WTC11 (cell line): ENCODE results near the gene CNTN3. TPM values are rescaled to one million over a fixed set of nuclear protein-coding genes. Genes with fewer than 3 reads are reported as not detected.

ENCODE experiments used
- ATAC-seq: fragments of 200-7000 bp; cut with Tn5 transposase; 2 replicates; pipeline ENCODE4 v1.10.0; 2021; ENCODE audit warnings: mild to moderate bottlenecking, moderate library complexity
- CTCF ChIA-PET: fragments of 300-600 bp; sonication (Branson Sonifier 250); formaldehyde crosslinking; loops from one replicate; lab custom pipeline; 2021; ENCODE audit warnings: antibody characterized with exemption; lab: Charles Lee
- POLR2A ChIA-PET: fragments of 350-600 bp; sonication (Branson Sonifier 250); formaldehyde crosslinking; loops from one replicate; lab custom pipeline; 2021; ENCODE audit warnings: antibody characterized with exemption; lab: Charles Lee
- DNase-seq: peaks from one replicate; pipeline ENCODE4 v3.0.0; 2021; ENCODE audit warnings: low spot score
- H3K27ac Mint-ChIP-seq: 2 replicates; pipeline ENCODE4 v1.8.0; 2021; ENCODE audit warnings: mixed read lengths
- H3K27me3 Mint-ChIP-seq: 2 replicates; pipeline ENCODE4 v1.8.0; 2021; ENCODE audit warnings: low read depth, mild to moderate bottlenecking, moderate library complexity, mixed read lengths
- H3K36me3 Mint-ChIP-seq: 2 replicates; pipeline ENCODE4 v1.8.0; 2021; ENCODE audit warnings: mixed read lengths
- H3K4me1 Mint-ChIP-seq: 2 replicates; pipeline ENCODE4 v1.8.0; 2022; ENCODE audit warnings: mixed read lengths
- H3K4me3 Mint-ChIP-seq: 2 replicates; pipeline ENCODE4 v1.8.0; 2021; ENCODE audit warnings: mild to moderate bottlenecking, moderate library complexity, mixed read lengths
- H3K9me3 Mint-ChIP-seq: 2 replicates; pipeline ENCODE4 v1.8.0; 2021; ENCODE audit warnings: mixed read lengths
- ELF4 ChIP-seq: sonication (generic); formaldehyde crosslinking; IDR thresholded peaks from 2 replicates; pipeline ENCODE4 v1.8.1; 2022; ENCODE audit warnings: low read depth, mild to moderate bottlenecking, moderate library complexity, missing genetic modification reagents
- FOXK1 ChIP-seq: sonication (generic); formaldehyde crosslinking; IDR thresholded peaks from 2 replicates; pipeline ENCODE4 v1.8.0; 2022; ENCODE audit warnings: mild to moderate bottlenecking, moderate library complexity, missing genetic modification reagents
- JAZF1 ChIP-seq: fragments of 250-450 bp; sonication (Bioruptor Pico); IDR thresholded peaks from 2 replicates; pipeline ENCODE4 v1.9.0; 2021; ENCODE audit warnings: moderate library complexity, mild to moderate bottlenecking, inconsistent platforms
- NR2C2 ChIP-seq: sonication (generic); formaldehyde crosslinking; IDR thresholded peaks from 2 replicates; pipeline ENCODE4 v1.8.0; 2022; ENCODE audit warnings: mild to moderate bottlenecking, missing genetic modification reagents
- RORB ChIP-seq: fragments of 250-450 bp; sonication (Bioruptor Pico); IDR thresholded peaks from 2 replicates; pipeline ENCODE4 v1.9.0; 2021; ENCODE audit warnings: mild to moderate bottlenecking
- SMAD4 ChIP-seq: sonication (generic); formaldehyde crosslinking; IDR thresholded peaks from 2 replicates; pipeline ENCODE4 v1.8.0; 2022; ENCODE audit warnings: mild to moderate bottlenecking, missing genetic modification reagents
- ZNF219 ChIP-seq: sonication (generic); formaldehyde crosslinking; IDR thresholded peaks from 2 replicates; pipeline ENCODE4 v1.8.0; 2023; ENCODE audit warnings: missing genetic modification reagents, mild to moderate bottlenecking, borderline replicate concordance
- total RNA-seq: library from RNA; stranded (reverse); gene quantifications from 3 replicates; pipeline ENCODE4 v1.2.3, GENCODE V29; 2021
- TF ChIP-seq, protein P1 (sequence below): fragments of 250-450 bp; sonication (Bioruptor Pico); IDR thresholded peaks from 2 replicates; pipeline ENCODE4 v1.8.0; 2021; ENCODE audit warnings: mild to moderate bottlenecking
- TF ChIP-seq, protein P2 (sequence below): sonication (generic); formaldehyde crosslinking; conservative IDR thresholded peaks from 2 replicates; pipeline ENCODE4 v1.8.1; 2023; ENCODE audit warnings: mild to moderate bottlenecking, low read depth, missing genetic modification reagents, moderate library complexity
- TF ChIP-seq, protein P3 (sequence below): fragments of 200-600 bp; IDR thresholded peaks from 2 replicates; pipeline ENCODE4 v1.8.0; 2022; ENCODE audit warnings: antibody characterized with exemption
- TF ChIP-seq, protein P4 (sequence below): sonication (generic); formaldehyde crosslinking; IDR thresholded peaks from 2 replicates; pipeline ENCODE4 v1.8.1; 2022; ENCODE audit warnings: low read depth, missing genetic modification reagents, borderline replicate concordance
- TF ChIP-seq, protein P5 (sequence below): sonication (generic); formaldehyde crosslinking; IDR thresholded peaks from 2 replicates; pipeline ENCODE4 v1.8.0; 2022; ENCODE audit warnings: mild to moderate bottlenecking, missing genetic modification reagents
- TF ChIP-seq, protein P6 (sequence below): sonication (generic); formaldehyde crosslinking; IDR thresholded peaks from 2 replicates; pipeline ENCODE4 v1.8.0; 2022; ENCODE audit warnings: mild to moderate bottlenecking, missing genetic modification reagents
- TF ChIP-seq, protein P7 (sequence below): sonication (generic); formaldehyde crosslinking; IDR thresholded peaks from 2 replicates; pipeline ENCODE4 v1.8.0; 2022; ENCODE audit warnings: mild to moderate bottlenecking, missing genetic modification reagents
- TF ChIP-seq, protein P8 (sequence below): sonication (generic); formaldehyde crosslinking; IDR thresholded peaks from 2 replicates; pipeline ENCODE4 v1.8.1; 2023; ENCODE audit warnings: mild to moderate bottlenecking, moderate library complexity, missing genetic modification reagents
- TF ChIP-seq, protein P9 (sequence below): sonication (generic); formaldehyde crosslinking; IDR thresholded peaks from 2 replicates; pipeline ENCODE4 v1.8.0; 2023; ENCODE audit warnings: missing genetic modification reagents, mild to moderate bottlenecking, borderline replicate concordance

Gene CNTN3
- total RNA-seq, 1 experiment from 2014 or later = 0.17 TPM

DNA sequence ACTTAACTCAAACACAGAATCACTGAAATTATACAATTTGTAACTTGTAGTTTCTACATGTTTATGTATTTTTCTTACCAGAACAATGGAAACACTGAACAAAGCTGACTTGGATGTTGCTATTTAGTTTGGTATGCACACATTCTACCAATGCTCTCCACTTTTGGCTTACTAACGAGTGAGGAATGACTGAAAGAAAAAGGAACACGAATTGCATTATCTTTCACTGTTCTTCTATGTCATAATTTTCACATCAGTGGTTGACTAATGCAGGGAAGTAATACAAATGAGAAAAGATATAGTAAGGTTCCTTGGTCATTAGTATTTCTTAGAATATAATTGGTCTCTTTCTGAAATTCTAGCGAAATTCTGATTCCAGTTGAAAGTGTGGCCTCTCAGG lies 9.8 kb upstream of the CNTN3 start:
- ATAC-seq (no peak), DNase-seq (no peak)
- TF ChIP-seq, protein P1, sequence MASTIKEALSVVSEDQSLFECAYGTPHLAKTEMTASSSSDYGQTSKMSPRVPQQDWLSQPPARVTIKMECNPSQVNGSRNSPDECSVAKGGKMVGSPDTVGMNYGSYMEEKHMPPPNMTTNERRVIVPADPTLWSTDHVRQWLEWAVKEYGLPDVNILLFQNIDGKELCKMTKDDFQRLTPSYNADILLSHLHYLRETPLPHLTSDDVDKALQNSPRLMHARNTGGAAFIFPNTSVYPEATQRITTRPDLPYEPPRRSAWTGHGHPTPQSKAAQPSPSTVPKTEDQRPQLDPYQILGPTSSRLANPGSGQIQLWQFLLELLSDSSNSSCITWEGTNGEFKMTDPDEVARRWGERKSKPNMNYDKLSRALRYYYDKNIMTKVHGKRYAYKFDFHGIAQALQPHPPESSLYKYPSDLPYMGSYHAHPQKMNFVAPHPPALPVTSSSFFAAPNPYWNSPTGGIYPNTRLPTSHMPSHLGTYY = no peak
- TF ChIP-seq, protein P2, sequence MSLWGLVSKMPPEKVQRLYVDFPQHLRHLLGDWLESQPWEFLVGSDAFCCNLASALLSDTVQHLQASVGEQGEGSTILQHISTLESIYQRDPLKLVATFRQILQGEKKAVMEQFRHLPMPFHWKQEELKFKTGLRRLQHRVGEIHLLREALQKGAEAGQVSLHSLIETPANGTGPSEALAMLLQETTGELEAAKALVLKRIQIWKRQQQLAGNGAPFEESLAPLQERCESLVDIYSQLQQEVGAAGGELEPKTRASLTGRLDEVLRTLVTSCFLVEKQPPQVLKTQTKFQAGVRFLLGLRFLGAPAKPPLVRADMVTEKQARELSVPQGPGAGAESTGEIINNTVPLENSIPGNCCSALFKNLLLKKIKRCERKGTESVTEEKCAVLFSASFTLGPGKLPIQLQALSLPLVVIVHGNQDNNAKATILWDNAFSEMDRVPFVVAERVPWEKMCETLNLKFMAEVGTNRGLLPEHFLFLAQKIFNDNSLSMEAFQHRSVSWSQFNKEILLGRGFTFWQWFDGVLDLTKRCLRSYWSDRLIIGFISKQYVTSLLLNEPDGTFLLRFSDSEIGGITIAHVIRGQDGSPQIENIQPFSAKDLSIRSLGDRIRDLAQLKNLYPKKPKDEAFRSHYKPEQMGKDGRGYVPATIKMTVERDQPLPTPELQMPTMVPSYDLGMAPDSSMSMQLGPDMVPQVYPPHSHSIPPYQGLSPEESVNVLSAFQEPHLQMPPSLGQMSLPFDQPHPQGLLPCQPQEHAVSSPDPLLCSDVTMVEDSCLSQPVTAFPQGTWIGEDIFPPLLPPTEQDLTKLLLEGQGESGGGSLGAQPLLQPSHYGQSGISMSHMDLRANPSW (CRISPR knock-in tag) = no peak
- TF ChIP-seq RORB (CRISPR knock-in tag) (no peak), FOXK1 (CRISPR knock-in tag) (no peak), SMAD4 (no peak), NR2C2 (CRISPR knock-in tag) (no peak), ZNF219 (CRISPR knock-in tag) (no peak), JAZF1 (no peak)
- TF ChIP-seq, protein P3, sequence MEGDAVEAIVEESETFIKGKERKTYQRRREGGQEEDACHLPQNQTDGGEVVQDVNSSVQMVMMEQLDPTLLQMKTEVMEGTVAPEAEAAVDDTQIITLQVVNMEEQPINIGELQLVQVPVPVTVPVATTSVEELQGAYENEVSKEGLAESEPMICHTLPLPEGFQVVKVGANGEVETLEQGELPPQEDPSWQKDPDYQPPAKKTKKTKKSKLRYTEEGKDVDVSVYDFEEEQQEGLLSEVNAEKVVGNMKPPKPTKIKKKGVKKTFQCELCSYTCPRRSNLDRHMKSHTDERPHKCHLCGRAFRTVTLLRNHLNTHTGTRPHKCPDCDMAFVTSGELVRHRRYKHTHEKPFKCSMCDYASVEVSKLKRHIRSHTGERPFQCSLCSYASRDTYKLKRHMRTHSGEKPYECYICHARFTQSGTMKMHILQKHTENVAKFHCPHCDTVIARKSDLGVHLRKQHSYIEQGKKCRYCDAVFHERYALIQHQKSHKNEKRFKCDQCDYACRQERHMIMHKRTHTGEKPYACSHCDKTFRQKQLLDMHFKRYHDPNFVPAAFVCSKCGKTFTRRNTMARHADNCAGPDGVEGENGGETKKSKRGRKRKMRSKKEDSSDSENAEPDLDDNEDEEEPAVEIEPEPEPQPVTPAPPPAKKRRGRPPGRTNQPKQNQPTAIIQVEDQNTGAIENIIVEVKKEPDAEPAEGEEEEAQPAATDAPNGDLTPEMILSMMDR = no peak
- TF ChIP-seq, protein P4, sequence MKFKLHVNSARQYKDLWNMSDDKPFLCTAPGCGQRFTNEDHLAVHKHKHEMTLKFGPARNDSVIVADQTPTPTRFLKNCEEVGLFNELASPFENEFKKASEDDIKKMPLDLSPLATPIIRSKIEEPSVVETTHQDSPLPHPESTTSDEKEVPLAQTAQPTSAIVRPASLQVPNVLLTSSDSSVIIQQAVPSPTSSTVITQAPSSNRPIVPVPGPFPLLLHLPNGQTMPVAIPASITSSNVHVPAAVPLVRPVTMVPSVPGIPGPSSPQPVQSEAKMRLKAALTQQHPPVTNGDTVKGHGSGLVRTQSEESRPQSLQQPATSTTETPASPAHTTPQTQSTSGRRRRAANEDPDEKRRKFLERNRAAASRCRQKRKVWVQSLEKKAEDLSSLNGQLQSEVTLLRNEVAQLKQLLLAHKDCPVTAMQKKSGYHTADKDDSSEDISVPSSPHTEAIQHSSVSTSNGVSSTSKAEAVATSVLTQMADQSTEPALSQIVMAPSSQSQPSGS (CRISPR knock-in tag) = no peak
- TF ChIP-seq, protein P5, sequence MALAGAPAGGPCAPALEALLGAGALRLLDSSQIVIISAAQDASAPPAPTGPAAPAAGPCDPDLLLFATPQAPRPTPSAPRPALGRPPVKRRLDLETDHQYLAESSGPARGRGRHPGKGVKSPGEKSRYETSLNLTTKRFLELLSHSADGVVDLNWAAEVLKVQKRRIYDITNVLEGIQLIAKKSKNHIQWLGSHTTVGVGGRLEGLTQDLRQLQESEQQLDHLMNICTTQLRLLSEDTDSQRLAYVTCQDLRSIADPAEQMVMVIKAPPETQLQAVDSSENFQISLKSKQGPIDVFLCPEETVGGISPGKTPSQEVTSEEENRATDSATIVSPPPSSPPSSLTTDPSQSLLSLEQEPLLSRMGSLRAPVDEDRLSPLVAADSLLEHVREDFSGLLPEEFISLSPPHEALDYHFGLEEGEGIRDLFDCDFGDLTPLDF (CRISPR knock-in tag) = no peak
- TF ChIP-seq, protein P6, sequence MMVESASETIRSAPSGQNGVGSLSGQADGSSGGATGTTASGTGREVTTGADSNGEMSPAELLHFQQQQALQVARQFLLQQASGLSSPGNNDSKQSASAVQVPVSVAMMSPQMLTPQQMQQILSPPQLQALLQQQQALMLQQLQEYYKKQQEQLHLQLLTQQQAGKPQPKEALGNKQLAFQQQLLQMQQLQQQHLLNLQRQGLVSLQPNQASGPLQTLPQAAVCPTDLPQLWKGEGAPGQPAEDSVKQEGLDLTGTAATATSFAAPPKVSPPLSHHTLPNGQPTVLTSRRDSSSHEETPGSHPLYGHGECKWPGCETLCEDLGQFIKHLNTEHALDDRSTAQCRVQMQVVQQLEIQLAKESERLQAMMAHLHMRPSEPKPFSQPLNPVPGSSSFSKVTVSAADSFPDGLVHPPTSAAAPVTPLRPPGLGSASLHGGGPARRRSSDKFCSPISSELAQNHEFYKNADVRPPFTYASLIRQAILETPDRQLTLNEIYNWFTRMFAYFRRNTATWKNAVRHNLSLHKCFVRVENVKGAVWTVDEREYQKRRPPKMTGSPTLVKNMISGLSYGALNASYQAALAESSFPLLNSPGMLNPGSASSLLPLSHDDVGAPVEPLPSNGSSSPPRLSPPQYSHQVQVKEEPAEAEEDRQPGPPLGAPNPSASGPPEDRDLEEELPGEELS (CRISPR knock-in tag) = no peak
- TF ChIP-seq, protein P7, sequence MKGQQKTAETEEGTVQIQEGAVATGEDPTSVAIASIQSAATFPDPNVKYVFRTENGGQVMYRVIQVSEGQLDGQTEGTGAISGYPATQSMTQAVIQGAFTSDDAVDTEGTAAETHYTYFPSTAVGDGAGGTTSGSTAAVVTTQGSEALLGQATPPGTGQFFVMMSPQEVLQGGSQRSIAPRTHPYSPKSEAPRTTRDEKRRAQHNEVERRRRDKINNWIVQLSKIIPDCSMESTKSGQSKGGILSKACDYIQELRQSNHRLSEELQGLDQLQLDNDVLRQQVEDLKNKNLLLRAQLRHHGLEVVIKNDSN (CRISPR knock-in tag) = no peak
- H3K4me1 Mint-ChIP-seq = no peaks in the 10 kb centered on the region
- CTCF ChIA-PET = no interaction called here
- H3K27me3 Mint-ChIP-seq = no peaks in the 10 kb centered on the region
- H3K4me3 Mint-ChIP-seq = no peak overlapping the region
- no peaks in the 10 kb centered on the region for H3K36me3 Mint-ChIP-seq
- no peaks in the 10 kb centered on the region for H3K9me3 Mint-ChIP-seq
- H3K27ac Mint-ChIP-seq = no peak overlapping the region
- POLR2A ChIA-PET = no interaction called here

DNA sequence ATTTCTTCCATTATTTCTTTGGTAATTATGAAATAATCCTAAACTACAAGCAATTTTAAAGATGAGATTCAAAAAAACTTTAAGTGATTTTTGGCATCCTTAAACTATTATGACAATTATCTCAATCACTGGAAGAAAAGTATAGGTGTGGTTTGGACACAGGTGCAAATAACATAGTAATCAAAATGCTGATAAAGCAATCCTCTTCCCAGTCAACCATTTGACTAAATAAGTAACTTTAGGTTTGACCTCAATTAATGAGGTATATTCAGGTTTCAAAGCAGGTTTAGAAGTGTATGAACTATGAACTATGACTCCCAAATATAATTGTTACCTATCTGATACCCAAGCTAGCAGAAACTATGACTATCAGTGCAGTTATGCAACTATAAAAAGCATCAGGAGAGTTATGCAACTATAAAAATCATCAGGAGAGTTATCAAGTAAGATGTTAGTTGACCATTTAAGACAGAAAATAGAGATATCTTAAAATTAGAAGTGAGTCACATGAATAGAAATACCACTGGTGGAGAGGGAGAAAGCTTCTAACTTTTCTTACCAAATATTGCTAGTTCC lies 8.9 kb upstream of the CNTN3 start:
- no peak for DNase-seq
- no peaks in the 10 kb centered on the region for H3K4me1 Mint-ChIP-seq
- CTCF ChIA-PET = no interaction called here
- POLR2A ChIA-PET = no interaction called here
- ATAC-seq = no peak
- no peaks in the 10 kb centered on the region for H3K9me3 Mint-ChIP-seq
- H3K27ac Mint-ChIP-seq = no peak overlapping the region
- no peaks in the 10 kb centered on the region for H3K36me3 Mint-ChIP-seq
- H3K4me3 Mint-ChIP-seq = no peak overlapping the region
- no peaks in the 10 kb centered on the region for H3K27me3 Mint-ChIP-seq
- TF ChIP-seq ELF4 (CRISPR knock-in tag) = no peak
- TF ChIP-seq, protein P8, sequence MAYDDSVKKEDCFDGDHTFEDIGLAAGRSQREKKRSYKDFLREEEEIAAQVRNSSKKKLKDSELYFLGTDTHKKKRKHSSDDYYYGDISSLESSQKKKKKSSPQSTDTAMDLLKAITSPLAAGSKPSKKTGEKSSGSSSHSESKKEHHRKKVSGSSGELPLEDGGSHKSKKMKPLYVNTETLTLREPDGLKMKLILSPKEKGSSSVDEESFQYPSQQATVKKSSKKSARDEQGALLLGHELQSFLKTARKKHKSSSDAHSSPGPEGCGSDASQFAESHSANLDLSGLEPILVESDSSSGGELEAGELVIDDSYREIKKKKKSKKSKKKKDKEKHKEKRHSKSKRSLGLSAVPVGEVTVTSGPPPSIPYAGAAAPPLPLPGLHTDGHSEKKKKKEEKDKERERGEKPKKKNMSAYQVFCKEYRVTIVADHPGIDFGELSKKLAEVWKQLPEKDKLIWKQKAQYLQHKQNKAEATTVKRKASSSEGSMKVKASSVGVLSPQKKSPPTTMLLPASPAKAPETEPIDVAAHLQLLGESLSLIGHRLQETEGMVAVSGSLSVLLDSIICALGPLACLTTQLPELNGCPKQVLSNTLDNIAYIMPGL (CRISPR knock-in tag) = no peak
- TF ChIP-seq, protein P9, sequence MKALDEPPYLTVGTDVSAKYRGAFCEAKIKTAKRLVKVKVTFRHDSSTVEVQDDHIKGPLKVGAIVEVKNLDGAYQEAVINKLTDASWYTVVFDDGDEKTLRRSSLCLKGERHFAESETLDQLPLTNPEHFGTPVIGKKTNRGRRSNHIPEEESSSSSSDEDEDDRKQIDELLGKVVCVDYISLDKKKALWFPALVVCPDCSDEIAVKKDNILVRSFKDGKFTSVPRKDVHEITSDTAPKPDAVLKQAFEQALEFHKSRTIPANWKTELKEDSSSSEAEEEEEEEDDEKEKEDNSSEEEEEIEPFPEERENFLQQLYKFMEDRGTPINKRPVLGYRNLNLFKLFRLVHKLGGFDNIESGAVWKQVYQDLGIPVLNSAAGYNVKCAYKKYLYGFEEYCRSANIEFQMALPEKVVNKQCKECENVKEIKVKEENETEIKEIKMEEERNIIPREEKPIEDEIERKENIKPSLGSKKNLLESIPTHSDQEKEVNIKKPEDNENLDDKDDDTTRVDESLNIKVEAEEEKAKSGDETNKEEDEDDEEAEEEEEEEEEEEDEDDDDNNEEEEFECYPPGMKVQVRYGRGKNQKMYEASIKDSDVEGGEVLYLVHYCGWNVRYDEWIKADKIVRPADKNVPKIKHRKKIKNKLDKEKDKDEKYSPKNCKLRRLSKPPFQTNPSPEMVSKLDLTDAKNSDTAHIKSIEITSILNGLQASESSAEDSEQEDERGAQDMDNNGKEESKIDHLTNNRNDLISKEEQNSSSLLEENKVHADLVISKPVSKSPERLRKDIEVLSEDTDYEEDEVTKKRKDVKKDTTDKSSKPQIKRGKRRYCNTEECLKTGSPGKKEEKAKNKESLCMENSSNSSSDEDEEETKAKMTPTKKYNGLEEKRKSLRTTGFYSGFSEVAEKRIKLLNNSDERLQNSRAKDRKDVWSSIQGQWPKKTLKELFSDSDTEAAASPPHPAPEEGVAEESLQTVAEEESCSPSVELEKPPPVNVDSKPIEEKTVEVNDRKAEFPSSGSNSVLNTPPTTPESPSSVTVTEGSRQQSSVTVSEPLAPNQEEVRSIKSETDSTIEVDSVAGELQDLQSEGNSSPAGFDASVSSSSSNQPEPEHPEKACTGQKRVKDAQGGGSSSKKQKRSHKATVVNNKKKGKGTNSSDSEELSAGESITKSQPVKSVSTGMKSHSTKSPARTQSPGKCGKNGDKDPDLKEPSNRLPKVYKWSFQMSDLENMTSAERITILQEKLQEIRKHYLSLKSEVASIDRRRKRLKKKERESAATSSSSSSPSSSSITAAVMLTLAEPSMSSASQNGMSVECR = no peak
